Skeletal muscle tissue (tissue), 4 donors: Measurements from ENCODE around the gene ANK2. TPM values are rescaled to one million over a fixed set of nuclear protein-coding genes. Genes with fewer than 3 reads are reported as not detected.
"Not testable (repeated sequence)": the region's sequence is repeated elsewhere in the genome, so short reads cannot be mapped to it uniquely, and the experiment has no call there.

ENCODE experiments used
- H3K27ac ChIP-seq: one replicate; pipeline ENCODE4 v1.7.0; 2013; ENCODE audit warnings: mild to moderate bottlenecking, low read depth, low read length, inconsistent platforms
- H3K27me3 ChIP-seq, 3 donors: one replicate each; pipeline ENCODE4 v1.7.0; 2013; ENCODE audit warnings: low read length in 3 of 3; ENCODE audit not compliant: control insufficient read depth in 3 of 3, insufficient read depth in 3 of 3
- H3K36me3 ChIP-seq, 3 donors: one replicate each; pipeline ENCODE4 v1.7.0; 2013; ENCODE audit warnings: low read length in 3 of 3; ENCODE audit not compliant: control insufficient read depth in 3 of 3, insufficient read depth in 3 of 3
- H3K4me1 ChIP-seq, 3 donors: one replicate each; pipeline ENCODE4 v1.7.0; 2013; ENCODE audit warnings: low read length in 3 of 3, mild to moderate bottlenecking in 3 of 3; ENCODE audit not compliant: control insufficient read depth in 3 of 3, insufficient read depth in 3 of 3
- H3K4me3 ChIP-seq, 3 donors: one replicate each; pipeline ENCODE4 v1.7.0; 2013; ENCODE audit warnings: low read length in 3 of 3
- H3K9ac ChIP-seq, 3 donors: one replicate each; pipeline ENCODE4 v1.7.0; 2013; ENCODE audit warnings: low read length in 3 of 3, mild to moderate bottlenecking in 3 of 3, moderate library complexity in 2 of 3, low read depth in 1 of 3
- H3K9me3 ChIP-seq, 3 donors: one replicate each; pipeline ENCODE4 v1.7.0; 2013; ENCODE audit warnings: low read length in 3 of 3; ENCODE audit not compliant: control insufficient read depth in 3 of 3
- total RNA-seq: library from RNA; depleted of rRNA; stranded (reverse); fragments of >200 nt; gene quantifications from one replicate; pipeline ENCODE4 v1.2.3, GENCODE V29; 2014
- donor health status: Osteomylitis.

ANK2 gene
- total RNA-seq, 1 donor from 2014 or later, result 383 TPM

- H3K4me3 ChIP-seq, result no peak overlapping the region
- H3K9me3 ChIP-seq, result no peaks in the 10 kb centered on the region
- no peaks in the 10 kb centered on the region for H3K36me3 ChIP-seq
- H3K9ac ChIP-seq, result no peak overlapping the region
- H3K27ac ChIP-seq, result no peak overlapping the region
- H3K27me3 ChIP-seq, result no peaks in the 10 kb centered on the region
- H3K4me1 ChIP-seq, result no peaks in the 10 kb centered on the region
Observed at GRCh38 chr4:113212613-113213012, 163.2 kb downstream of the ANK2 start.

GRCh38 chr4:113221990-113222389 is 172.5 kb downstream of the ANK2 start:
- Histone ChIP-seq H3K9me3 (no peaks in the 10 kb centered on the region), H3K4me1 (no peaks in the 10 kb centered on the region), H3K36me3 (no peaks in the 10 kb centered on the region), H3K27ac (no peak overlapping the region), H3K4me3 (no peak overlapping the region), H3K9ac (no peak overlapping the region), H3K27me3 (no peaks in the 10 kb centered on the region)

- no peak overlapping the region for H3K27ac ChIP-seq
- no peak overlapping the region for H3K4me3 ChIP-seq
- no peaks in the 10 kb centered on the region for H3K9me3 ChIP-seq
- no peaks in the 10 kb centered on the region for H3K4me1 ChIP-seq
- no peaks in the 10 kb centered on the region for H3K27me3 ChIP-seq
- H3K36me3 ChIP-seq, result no peaks in the 10 kb centered on the region
- H3K9ac ChIP-seq, result no peak overlapping the region
Observed at GRCh38 chr4:113222471-113222870, 173.0 kb downstream of the ANK2 start.

- Histone ChIP-seq H3K27me3 (no peaks in the 10 kb centered on the region), H3K4me1 (no peaks in the 10 kb centered on the region), H3K4me3 (no peak overlapping the region), H3K27ac (no peak overlapping the region), H3K9me3 (no peaks in the 10 kb centered on the region), H3K9ac (no peak overlapping the region), H3K36me3 (no peaks in the 10 kb centered on the region)
Observed at GRCh38 chr4:113223001-113223400, 173.5 kb downstream of the ANK2 start.

GRCh38 chr4:113232194-113232593 is 182.7 kb downstream of the ANK2 start:
- Histone ChIP-seq H3K9me3 (no peaks in the 10 kb centered on the region), H3K4me3 (no peak overlapping the region), H3K27me3 (no peaks in the 10 kb centered on the region), H3K27ac (no peak overlapping the region), H3K36me3 (peaks cover 0 to 3% (median 0%) of the 10 kb centered on the region in 3 donors), H3K4me1 (no peaks in the 10 kb centered on the region), H3K9ac (no peak overlapping the region)

GRCh38 chr4:113236916-113237315 is 187.5 kb downstream of the ANK2 start:
- Histone ChIP-seq H3K36me3 (peaks cover 2 to 3% (median 2%) of the 10 kb centered on the region in 3 donors), H3K9ac (no peak overlapping the region), H3K27me3 (no peaks in the 10 kb centered on the region), H3K4me1 (no peaks in the 10 kb centered on the region), H3K9me3 (no peaks in the 10 kb centered on the region), H3K27ac (no peak overlapping the region), H3K4me3 (no peak overlapping the region)

- no peaks in the 10 kb centered on the region for H3K4me1 ChIP-seq
- no peak overlapping the region for H3K9ac ChIP-seq
- no peak overlapping the region for H3K4me3 ChIP-seq
Observed at GRCh38 chr4:113243312-113243711, 193.9 kb downstream of the ANK2 start.

GRCh38 chr4:113244747-113245146 is 195.3 kb downstream of the ANK2 start:
- not testable (repeated sequence) for H3K36me3 ChIP-seq, H3K4me3 ChIP-seq, H3K9ac ChIP-seq, H3K27ac ChIP-seq, H3K9me3 ChIP-seq, H3K4me1 ChIP-seq, H3K27me3 ChIP-seq

More at GRCh38 chr4:113243312-113243711, 193.9 kb downstream of the ANK2 start:
- Histone ChIP-seq H3K36me3 (peaks cover 0 to 3% (median 0%) of the 10 kb centered on the region in 3 donors), H3K9me3 (no peaks in the 10 kb centered on the region), H3K27ac (no peak overlapping the region), H3K27me3 (no peaks in the 10 kb centered on the region)

- Histone ChIP-seq H3K9me3 (no peaks in the 10 kb centered on the region), H3K36me3 (peaks cover 0 to 3% (median 0%) of the 10 kb centered on the region in 3 donors), H3K27me3 (no peaks in the 10 kb centered on the region), H3K4me1 (no peaks in the 10 kb centered on the region), H3K4me3 (no peak overlapping the region), H3K9ac (no peak overlapping the region), H3K27ac (no peak overlapping the region)
Observed at GRCh38 chr4:113248320-113248719, 198.9 kb downstream of the ANK2 start.

- Histone ChIP-seq H3K4me1 (no peaks in the 10 kb centered on the region), H3K27me3 (no peaks in the 10 kb centered on the region), H3K4me3 (no peak overlapping the region), H3K9ac (no peak overlapping the region), H3K9me3 (no peaks in the 10 kb centered on the region), H3K36me3 (peaks cover 4 to 15% (median 12%) of the 10 kb centered on the region in 3 donors), H3K27ac (no peak overlapping the region)
Observed at GRCh38 chr4:113255628-113256027, 206.2 kb downstream of the ANK2 start.

GRCh38 chr4:113256946-113257345 is 207.5 kb downstream of the ANK2 start:
- no peaks in the 10 kb centered on the region for H3K27me3 ChIP-seq
- H3K4me1 ChIP-seq, result no peaks in the 10 kb centered on the region
- H3K9me3 ChIP-seq, result no peaks in the 10 kb centered on the region
- no peak overlapping the region for H3K9ac ChIP-seq
- H3K27ac ChIP-seq, result no peak overlapping the region
- no peak overlapping the region for H3K4me3 ChIP-seq
- peaks cover 4 to 13% (median 12%) of the 10 kb centered on the region in 3 donors for H3K36me3 ChIP-seq
